NT2/D1 (cell line): ENCODE results near the gene B4GALT1.

Source experiments
- DNase-seq: peaks from one replicate; pipeline ENCODE4 v3.0.0-alpha.2; 2011; ENCODE audit warnings: low read depth, low spot score
- H3K27me3 ChIP-seq: 2 replicates; pipeline ENCODE4 v1.6.0; 2011; ENCODE audit warnings: mild to moderate bottlenecking; ENCODE audit not compliant: insufficient read length, insufficient read depth
- H3K36me3 ChIP-seq: 2 replicates; pipeline ENCODE4 v1.6.1; 2011; ENCODE audit warnings: mild to moderate bottlenecking, low read length, mixed read lengths; ENCODE audit not compliant: insufficient read depth, insufficient read length
- H3K4me1 ChIP-seq: 2 replicates; pipeline ENCODE4 v1.5.1; 2011; ENCODE audit not compliant: insufficient read depth, insufficient read length
- H3K4me3 ChIP-seq: 2 replicates; pipeline ENCODE4 v1.5.1; 2011; ENCODE audit warnings: low read depth; ENCODE audit not compliant: insufficient read length
- H3K9ac ChIP-seq: 2 replicates; pipeline ENCODE4 v1.6.0; 2011; ENCODE audit warnings: low read depth; ENCODE audit not compliant: insufficient read length
- H3K9me3 ChIP-seq: 2 replicates; pipeline ENCODE4 v1.5.1; 2011; ENCODE audit warnings: mild to moderate bottlenecking, low read length; ENCODE audit not compliant: insufficient read depth
- SUZ12 ChIP-seq: IDR thresholded peaks from 2 replicates; pipeline ENCODE4 v1.6.1; 2011; ENCODE audit not compliant: insufficient read length, insufficient read depth; ENCODE audit errors: extremely low read depth
- YY1 ChIP-seq: IDR thresholded peaks from 2 replicates; pipeline ENCODE4 v1.6.1; 2011; ENCODE audit not compliant: insufficient read length, insufficient read depth
- ZNF274 ChIP-seq: IDR thresholded peaks from 2 replicates; pipeline ENCODE4 v1.6.1; 2011; ENCODE audit warnings: mild to moderate bottlenecking, low read depth, low read length

Gene B4GALT1

GRCh38 chr9:33128570-33128969 lies 38.6 kb downstream of the B4GALT1 start:
- peaks cover 71% of the 10 kb centered on the region for H3K36me3 ChIP-seq
- DNase-seq: no peak
- TF ChIP-seq SUZ12 (no peak), ZNF274 (no peak), YY1 (no peak)
- H3K9ac ChIP-seq: no peak overlapping the region
- H3K4me3 ChIP-seq: no peak overlapping the region
- peaks cover 4% of the 10 kb centered on the region for H3K4me1 ChIP-seq
- no peaks in the 10 kb centered on the region for H3K27me3 ChIP-seq
- peaks cover 7% of the 10 kb centered on the region; the same call in 1 of the 2 replicates for H3K9me3 ChIP-seq

GRCh38 chr9:33127881-33128280 lies 39.3 kb downstream of the B4GALT1 start:
- TF ChIP-seq YY1 (no peak), ZNF274 (no peak), SUZ12 (no peak)
- H3K27me3 ChIP-seq: no peaks in the 10 kb centered on the region
- peaks cover 7% of the 10 kb centered on the region; the same call in 1 of the 2 replicates for H3K9me3 ChIP-seq
- no peak for DNase-seq
- peaks cover 65% of the 10 kb centered on the region for H3K36me3 ChIP-seq
- no peak overlapping the region for H3K9ac ChIP-seq
- H3K4me1 ChIP-seq: peaks cover 4% of the 10 kb centered on the region
- H3K4me3 ChIP-seq: no peak overlapping the region

- TF ChIP-seq ZNF274 (no peak), SUZ12 (no peak), YY1 (no peak)
- Histone ChIP-seq H3K4me1 (peaks cover 4% of the 10 kb centered on the region), H3K4me3 (no peak overlapping the region), H3K36me3 (peaks cover 63% of the 10 kb centered on the region), H3K27me3 (no peaks in the 10 kb centered on the region), H3K9ac (no peak overlapping the region), H3K9me3 (peaks cover 7% of the 10 kb centered on the region; the same call in 1 of the 2 replicates)
- no peak for DNase-seq
These were observed 41.0 kb downstream of the B4GALT1 start for GRCh38 chr9:33125871-33126823.

- no peak overlapping the region for H3K4me3 ChIP-seq
- peaks cover 64% of the 10 kb centered on the region for H3K36me3 ChIP-seq
- H3K9ac ChIP-seq: no peak overlapping the region
- no peak for DNase-seq
- H3K9me3 ChIP-seq: peaks cover 7% of the 10 kb centered on the region; the same call in 1 of the 2 replicates
- no peaks in the 10 kb centered on the region for H3K27me3 ChIP-seq
- no peak for TF ChIP-seq ZNF274
- no peak for TF ChIP-seq YY1
- no peak for TF ChIP-seq SUZ12
- no peaks in the 10 kb centered on the region for H3K4me1 ChIP-seq
These were observed 41.7 kb downstream of the B4GALT1 start for GRCh38 chr9:33125461-33125860.

GRCh38 chr9:33124751-33125381 lies 42.3 kb downstream of the B4GALT1 start:
- Histone ChIP-seq H3K9ac (no peak overlapping the region), H3K27me3 (no peaks in the 10 kb centered on the region), H3K4me3 (no peak overlapping the region), H3K36me3 (peaks cover 63% of the 10 kb centered on the region), H3K4me1 (no peaks in the 10 kb centered on the region), H3K9me3 (peaks cover 7% of the 10 kb centered on the region; the same call in 1 of the 2 replicates)
- no peak for DNase-seq
- TF ChIP-seq YY1 (no peak), ZNF274 (no peak), SUZ12 (no peak)

GRCh38 chr9:33124046-33124445 lies 43.1 kb downstream of the B4GALT1 start:
- Histone ChIP-seq H3K36me3 (peaks cover 64% of the 10 kb centered on the region), H3K9me3 (peaks cover 7% of the 10 kb centered on the region; the same call in 1 of the 2 replicates), H3K9ac (no peak overlapping the region), H3K4me1 (no peaks in the 10 kb centered on the region), H3K27me3 (no peaks in the 10 kb centered on the region), H3K4me3 (no peak overlapping the region)
- no peak for DNase-seq
- TF ChIP-seq YY1 (no peak), ZNF274 (no peak), SUZ12 (no peak)
